NB4 (cell line): ENCODE results near the gene CBX3.

Experiments used
- DNase-seq: peaks from one replicate; pipeline ENCODE4 v3.0.0; 2010; ENCODE audit warnings: low read depth
- H3K4me3 ChIP-seq: one replicate; pipeline ENCODE4 v1.5.1; 2011; ENCODE audit warnings: mild to moderate bottlenecking, low read depth, low read length, moderate library complexity
- MYC ChIP-seq: IDR thresholded peaks from 2 replicates; pipeline ENCODE4 v1.6.1; 2011; ENCODE audit warnings: low read depth, low read length
- POLR2A ChIP-seq: IDR thresholded peaks from 2 replicates; pipeline ENCODE4 v1.6.1; 2011; ENCODE audit warnings: mild to moderate bottlenecking; ENCODE audit not compliant: insufficient read length; ENCODE audit errors: extremely low read depth
- TF ChIP-seq, protein P1 (sequence below): IDR thresholded peaks from one replicate; pipeline ENCODE4 v1.5.1; 2012; ENCODE audit warnings: low read depth, low read length
- TF ChIP-seq, protein P2 (sequence below): IDR thresholded peaks from 2 replicates; pipeline ENCODE4 v1.6.1; 2011; ENCODE audit warnings: low read depth, low read length

Gene CBX3

DNA sequence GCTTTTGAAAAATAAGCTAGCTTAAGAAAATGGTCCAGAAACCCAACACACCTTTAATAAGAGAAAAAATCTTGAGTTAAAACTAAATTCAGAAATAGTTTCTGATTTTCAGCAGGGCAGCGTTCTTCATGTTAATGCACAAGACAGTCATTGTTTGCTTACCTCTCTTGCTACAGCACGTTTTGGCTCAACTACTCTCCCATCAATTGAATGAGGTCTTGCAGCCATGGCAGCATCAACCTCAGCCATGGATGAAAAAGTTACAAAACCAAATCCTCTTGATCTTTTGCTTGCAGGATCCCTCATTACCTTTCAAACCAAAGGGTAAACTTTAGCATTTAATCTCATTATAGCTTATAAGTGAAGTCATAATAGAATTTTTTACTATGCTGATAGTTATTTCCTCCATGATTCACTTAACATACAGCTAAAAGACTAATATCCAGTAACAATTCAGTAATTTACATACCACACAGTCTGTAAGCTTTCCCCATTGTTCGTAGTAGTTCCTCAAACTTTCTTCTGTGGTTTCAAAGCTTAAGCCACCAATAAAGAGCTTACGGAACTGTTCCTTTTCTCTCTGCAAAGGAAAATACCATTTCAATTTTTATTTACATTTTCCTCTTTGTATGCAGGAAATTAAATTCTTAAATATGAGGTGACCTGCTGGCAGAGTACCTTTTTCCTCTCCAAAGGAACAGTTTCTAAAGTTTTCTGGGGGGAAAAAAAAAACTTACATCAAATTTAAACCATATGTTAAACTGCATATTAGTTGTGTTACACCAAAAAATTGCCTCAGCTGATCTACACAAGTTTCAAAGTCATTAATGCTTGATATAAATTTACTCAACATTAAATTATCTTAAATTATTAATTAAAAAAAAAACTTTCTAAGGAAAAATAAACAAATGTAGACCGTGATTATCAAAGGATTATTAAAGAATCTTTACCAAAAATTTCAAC lies 4.1 kb upstream of the CBX3 start:
- DNase-seq, result peak; percentile 85
- H3K4me3 ChIP-seq, result peak overlapping the region; percentile 88
- TF ChIP-seq POLR2A, result peak; percentile 21
- TF ChIP-seq, protein P1, sequence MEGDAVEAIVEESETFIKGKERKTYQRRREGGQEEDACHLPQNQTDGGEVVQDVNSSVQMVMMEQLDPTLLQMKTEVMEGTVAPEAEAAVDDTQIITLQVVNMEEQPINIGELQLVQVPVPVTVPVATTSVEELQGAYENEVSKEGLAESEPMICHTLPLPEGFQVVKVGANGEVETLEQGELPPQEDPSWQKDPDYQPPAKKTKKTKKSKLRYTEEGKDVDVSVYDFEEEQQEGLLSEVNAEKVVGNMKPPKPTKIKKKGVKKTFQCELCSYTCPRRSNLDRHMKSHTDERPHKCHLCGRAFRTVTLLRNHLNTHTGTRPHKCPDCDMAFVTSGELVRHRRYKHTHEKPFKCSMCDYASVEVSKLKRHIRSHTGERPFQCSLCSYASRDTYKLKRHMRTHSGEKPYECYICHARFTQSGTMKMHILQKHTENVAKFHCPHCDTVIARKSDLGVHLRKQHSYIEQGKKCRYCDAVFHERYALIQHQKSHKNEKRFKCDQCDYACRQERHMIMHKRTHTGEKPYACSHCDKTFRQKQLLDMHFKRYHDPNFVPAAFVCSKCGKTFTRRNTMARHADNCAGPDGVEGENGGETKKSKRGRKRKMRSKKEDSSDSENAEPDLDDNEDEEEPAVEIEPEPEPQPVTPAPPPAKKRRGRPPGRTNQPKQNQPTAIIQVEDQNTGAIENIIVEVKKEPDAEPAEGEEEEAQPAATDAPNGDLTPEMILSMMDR, result no peak
- TF ChIP-seq, protein P2, sequence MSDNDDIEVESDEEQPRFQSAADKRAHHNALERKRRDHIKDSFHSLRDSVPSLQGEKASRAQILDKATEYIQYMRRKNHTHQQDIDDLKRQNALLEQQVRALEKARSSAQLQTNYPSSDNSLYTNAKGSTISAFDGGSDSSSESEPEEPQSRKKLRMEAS, result no peak
- TF ChIP-seq MYC, result no peak

DNA sequence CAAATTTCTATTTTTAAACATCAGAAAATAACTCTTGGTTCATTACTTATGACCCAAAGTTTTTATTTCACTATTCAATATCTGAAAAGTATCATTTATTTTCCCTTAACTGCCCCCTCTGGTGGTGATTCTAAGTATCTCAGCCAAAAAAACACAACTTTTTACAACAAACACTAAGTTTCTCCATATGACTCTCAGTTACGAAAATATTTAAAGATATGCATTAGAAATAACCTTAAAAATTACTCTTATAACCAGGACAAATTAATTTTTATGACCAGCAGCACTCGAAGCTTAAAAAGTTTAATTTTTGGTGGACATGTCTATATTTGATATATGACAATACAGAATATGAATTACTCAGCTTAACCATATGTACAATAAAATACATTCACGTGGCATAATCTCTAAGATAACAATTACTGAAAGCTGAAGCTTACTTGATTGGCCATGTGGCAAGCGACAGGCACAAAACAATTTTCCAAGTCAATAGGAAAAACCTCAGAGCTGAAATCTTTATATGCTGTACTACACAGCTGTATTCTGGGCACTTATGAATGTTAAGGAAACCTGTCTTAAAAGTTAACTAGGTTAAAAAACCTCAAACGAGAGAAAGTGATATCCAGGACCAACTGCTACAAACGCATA lies 3.3 kb upstream of the CBX3 start:
- peak overlapping the region; percentile 88 for H3K4me3 ChIP-seq
- TF ChIP-seq, protein P2, result peak; percentile 69
- TF ChIP-seq POLR2A (no peak), MYC (peak; percentile 24; the same call in 1 of the 2 replicates)
- TF ChIP-seq, protein P1, result peak; percentile 58
- DNase-seq, result peak; percentile 75

DNA sequence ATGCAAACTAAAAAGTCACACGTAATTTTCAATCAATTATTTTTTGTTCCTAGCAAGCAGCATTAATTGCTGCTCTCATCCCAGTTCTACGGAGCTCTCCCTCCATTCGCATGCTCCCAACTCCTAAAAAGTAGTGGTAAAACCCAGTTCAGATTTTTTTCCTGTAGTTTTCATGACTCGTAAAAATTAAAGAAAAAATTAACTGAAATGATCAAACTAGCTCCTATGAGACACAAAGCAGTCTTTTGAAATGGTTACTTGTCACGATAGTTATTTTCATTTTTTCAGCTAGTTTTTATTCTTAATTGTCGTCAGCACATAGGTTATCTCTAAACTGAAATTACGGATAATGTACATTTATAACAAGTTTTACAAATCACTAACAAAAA lies 2.8 kb upstream of the CBX3 start:
- peak overlapping the region; percentile 88 for H3K4me3 ChIP-seq
- DNase-seq, result no peak
- TF ChIP-seq, protein P1, result no peak
- no peak for TF ChIP-seq POLR2A
- TF ChIP-seq, protein P2, result no peak
- no peak for TF ChIP-seq MYC

DNA sequence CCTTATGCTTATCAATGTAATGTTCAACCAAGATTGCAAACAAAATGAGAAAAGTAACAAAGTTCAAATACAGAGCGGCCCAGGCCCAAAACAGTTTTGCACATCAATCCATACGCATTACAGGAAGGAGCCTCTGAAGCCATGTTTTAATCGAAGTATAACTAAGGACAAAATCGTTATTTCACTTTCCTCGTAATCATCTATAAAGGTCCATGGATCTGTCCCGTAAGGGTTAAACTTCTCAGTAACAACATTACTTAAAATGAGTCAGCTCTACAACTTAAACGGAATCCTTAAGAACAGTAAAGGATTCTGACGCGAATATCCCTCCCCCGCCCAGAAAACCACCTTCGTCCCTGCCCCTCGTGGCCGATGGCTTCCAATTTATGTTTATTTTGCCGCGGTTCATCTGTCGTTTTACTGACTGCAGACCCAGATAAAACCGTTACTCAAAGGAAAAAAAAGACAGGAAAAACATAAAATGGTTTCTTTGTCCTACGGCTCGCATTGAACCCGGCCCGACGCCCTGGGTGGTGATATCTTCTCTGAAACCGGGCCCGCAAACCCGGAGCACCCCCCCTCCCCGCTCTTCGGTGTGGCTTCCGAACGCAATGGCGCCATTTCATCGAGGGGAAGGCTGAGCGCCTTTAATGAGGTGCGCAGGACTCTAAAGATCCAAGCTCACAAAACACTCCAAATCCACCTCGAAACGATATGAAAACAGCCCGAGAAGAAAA lies 2.1 kb upstream of the CBX3 start:
- DNase-seq, result peak; percentile 80
- no peak for TF ChIP-seq POLR2A
- TF ChIP-seq, protein P2, result peak; percentile 4; the same call in 1 of the 2 replicates
- peak overlapping the region; percentile 88 for H3K4me3 ChIP-seq

DNA sequence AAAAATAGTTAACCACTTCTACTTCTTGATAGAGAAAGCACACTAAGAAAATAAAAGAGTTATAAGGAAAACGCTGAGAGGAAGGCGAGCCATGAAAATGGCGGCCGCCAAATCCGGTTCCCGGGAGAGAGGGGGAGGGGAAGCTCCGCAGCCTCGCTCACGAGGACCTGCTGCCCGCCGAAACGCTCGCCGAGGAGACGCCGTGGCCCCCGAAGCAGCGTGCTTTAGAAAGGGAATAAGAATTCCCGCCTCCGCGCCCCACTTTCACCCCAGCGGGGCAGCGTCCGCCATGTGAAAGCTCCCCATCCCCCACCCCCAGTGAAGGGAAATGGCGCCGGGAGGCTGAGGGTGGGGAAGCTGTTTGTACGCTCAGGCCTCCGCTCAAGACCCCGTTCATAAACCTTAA lies 1.5 kb upstream of the CBX3 start:
- TF ChIP-seq POLR2A (no peak), MYC (peak; percentile 70)
- TF ChIP-seq, protein P1, result no peak
- TF ChIP-seq, protein P2, result peak; percentile 50
- DNase-seq, result peak; percentile 79
- peak overlapping the region; percentile 88 for H3K4me3 ChIP-seq
